Measurements from ENCODE around the gene C12orf56. TPM values are rescaled to one million over a fixed set of nuclear protein-coding genes. Genes with fewer than 3 reads are reported as not detected.
"Not testable (repeated sequence)": the region's sequence is repeated elsewhere in the genome, so short reads cannot be mapped to it uniquely, and the experiment has no call there.

The C12orf56 gene
- total and polyA plus RNA-seq, 5 experiments from 2014 or later = 0.08 TPM; not detected in 4

GRCh38 chr12:64325055-64325454 lies 65.5 kb downstream of the C12orf56 start:
- H3K4me1 Mint-ChIP-seq = peaks cover 0 to 2% (median 0%) of the 10 kb centered on the region in 4 donors
- ATAC-seq (no peak), DNase-seq (no peak)
- peaks cover 0 to 2% (median 0%) of the 10 kb centered on the region in 5 donors for H3K27me3 Mint-ChIP-seq
- peaks cover 0 to 13% (median 3%) of the 10 kb centered on the region in 9 donors for H3K9me3 Mint-ChIP-seq
- H3K4me3 Mint-ChIP-seq = no peak overlapping the region
- POLR2A ChIA-PET = no interaction called here
- peaks cover 0 to 11% (median 4%) of the 10 kb centered on the region in 3 donors for H3K36me3 Mint-ChIP-seq
- no peak overlapping the region for H3K27ac Mint-ChIP-seq

DNA sequence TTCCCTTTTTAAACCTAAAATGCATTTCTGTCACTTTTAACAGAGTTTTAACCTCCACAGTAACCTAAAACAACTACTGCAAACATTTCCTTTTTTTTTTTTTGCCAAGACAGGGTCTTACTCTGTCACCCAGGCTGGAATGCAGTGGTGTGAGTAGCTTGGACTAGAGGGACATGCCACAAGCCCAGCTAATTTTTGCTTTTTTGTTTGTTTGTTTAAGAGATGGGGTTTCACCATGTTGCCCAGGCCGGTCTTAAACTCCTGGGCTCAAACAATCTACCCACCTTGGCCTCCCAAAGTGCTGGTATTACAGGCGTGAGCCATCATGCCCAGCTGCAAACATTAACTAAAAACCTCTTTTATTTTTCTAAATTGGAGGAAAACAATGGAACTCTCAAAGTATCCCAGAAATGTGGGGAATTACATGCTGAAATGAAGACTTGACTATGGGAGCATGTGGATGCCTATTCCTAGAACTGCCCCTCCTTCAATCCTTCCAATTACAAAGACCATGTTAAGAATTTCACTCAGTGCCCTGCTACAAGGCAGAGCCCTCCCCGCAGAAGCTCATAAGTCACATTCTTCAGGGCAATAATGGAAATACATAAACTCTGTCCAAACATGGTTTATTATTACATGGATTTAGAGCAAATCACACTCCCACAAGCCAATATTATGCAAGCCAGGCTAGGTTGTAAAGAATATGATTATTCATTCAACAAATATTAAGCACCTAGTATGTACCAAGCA lies 66.9 kb downstream of the C12orf56 start:
- no peak overlapping the region for H3K27ac Mint-ChIP-seq
- ATAC-seq (no peak), DNase-seq (no peak)
- peaks cover 0 to 11% (median 4%) of the 10 kb centered on the region in 3 donors for H3K36me3 Mint-ChIP-seq
- peaks cover 0 to 2% (median 0%) of the 10 kb centered on the region in 4 donors for H3K4me1 Mint-ChIP-seq
- POLR2A ChIA-PET = no interaction called here
- no peak overlapping the region for H3K4me3 Mint-ChIP-seq
- H3K27me3 Mint-ChIP-seq = peaks cover 0 to 2% (median 0%) of the 10 kb centered on the region in 5 donors
- H3K9me3 Mint-ChIP-seq = peaks cover 0 to 13% (median 3%) of the 10 kb centered on the region in 9 donors

DNA sequence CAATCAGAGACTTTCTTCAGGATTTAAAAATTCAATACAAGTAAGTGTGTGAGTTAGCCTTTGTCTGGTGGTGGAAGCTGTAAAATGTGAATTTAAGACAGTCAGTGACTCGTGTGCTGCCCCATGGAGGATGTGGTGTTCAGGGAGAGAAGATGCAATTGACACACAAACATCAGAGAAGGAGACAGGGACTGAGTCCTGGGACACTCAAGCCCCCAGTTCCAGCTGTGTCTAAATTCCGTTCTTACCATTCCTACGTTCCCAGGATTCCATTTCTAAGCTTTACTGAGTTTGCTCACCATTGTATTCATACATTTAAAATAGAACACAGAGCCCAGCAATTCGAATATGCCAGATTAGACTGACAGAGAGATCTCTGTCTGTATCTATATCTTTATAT lies 67.6 kb downstream of the C12orf56 start:
- Mint-ChIP-seq H3K27ac (peak overlapping the region in 1 of 10 donors; percentile 28), H3K4me3 (no peak overlapping the region), H3K27me3 (no peaks in the 10 kb centered on the region), H3K36me3 (peaks cover 0 to 11% (median 4%) of the 10 kb centered on the region in 3 donors), H3K4me1 (peaks cover 0 to 2% (median 0%) of the 10 kb centered on the region in 4 donors), H3K9me3 (peaks cover 0 to 13% (median 3%) of the 10 kb centered on the region in 9 donors)
- ATAC-seq (no peak), DNase-seq (no peak)
- POLR2A ChIA-PET = no interaction called here

DNA sequence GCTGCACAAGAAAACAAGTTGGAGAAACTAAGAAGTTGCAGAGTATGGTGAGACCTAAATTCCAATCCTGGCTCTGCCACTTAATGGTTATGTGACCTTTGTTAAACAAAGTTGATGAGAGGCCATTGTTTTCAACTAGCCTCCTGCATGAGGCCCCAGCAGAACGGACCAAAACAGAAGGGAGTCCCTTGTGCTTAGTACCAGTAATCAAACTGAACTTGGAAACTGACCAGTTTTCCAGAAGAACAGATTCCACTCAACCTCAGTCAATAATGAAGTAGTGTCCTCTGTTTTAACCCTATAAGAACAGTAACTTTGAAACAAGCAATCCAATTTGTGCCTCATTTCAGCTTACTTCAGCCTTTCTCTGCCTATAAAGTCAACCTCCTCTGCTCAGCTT lies 69.9 kb downstream of the C12orf56 start:
- Mint-ChIP-seq H3K27ac (no peak overlapping the region), H3K9me3 (peaks cover 0 to 13% (median 3%) of the 10 kb centered on the region in 9 donors), H3K27me3 (no peaks in the 10 kb centered on the region), H3K36me3 (peaks cover 0 to 11% (median 4%) of the 10 kb centered on the region in 3 donors), H3K4me3 (no peak overlapping the region), H3K4me1 (peaks cover 0 to 2% (median 0%) of the 10 kb centered on the region in 4 donors)
- DNase-seq (no peak), ATAC-seq (no peak)
- POLR2A ChIA-PET = no interaction called here

DNA sequence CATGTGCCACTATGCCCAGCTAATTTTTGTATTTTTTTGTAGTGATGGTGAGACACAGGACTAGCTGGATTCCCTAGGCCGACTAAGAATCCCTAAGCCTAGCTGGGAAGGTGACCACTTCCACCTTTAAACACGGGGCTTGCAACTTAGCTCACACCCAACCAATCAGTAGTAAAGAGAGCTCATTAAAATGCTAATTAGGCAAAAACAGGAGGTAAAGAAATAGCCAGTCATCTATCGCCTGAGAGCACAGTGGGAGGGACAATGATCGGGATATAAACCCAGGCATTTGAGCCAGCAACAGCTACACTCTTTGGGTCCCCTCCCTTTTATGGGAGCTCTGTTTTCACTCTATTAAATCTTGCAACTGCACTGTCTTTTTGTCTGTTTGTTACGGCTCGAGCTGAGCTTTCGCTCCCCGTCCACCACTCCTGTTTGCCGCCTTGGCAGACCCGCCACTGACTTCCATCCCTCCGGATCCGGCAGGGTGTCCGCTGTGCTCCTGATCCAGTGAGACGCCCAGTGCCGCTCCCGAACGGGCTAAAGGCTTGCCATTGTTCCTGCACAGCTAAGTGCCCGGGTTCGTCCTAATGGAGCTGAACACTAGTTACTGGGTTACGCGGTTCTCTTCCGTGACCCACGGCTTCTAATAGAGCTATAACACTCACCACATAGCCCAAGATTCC lies 70.9 kb downstream of the C12orf56 start:
- Mint-ChIP-seq H3K9me3 (peaks cover 0 to 13% (median 3%) of the 10 kb centered on the region in 9 donors), H3K27ac (peak overlapping the region in 1 of 10 donors; percentile 43), H3K36me3 (peaks cover 0 to 11% (median 4%) of the 10 kb centered on the region in 3 donors)
- H3K4me1 Mint-ChIP-seq, ATAC-seq, POLR2A ChIA-PET, H3K4me3 Mint-ChIP-seq, H3K27me3 Mint-ChIP-seq, DNase-seq: not testable (repeated sequence)

GRCh38 chr12:64318605-64319004 lies 72.0 kb downstream of the C12orf56 start:
- Mint-ChIP-seq H3K27ac (no peak overlapping the region), H3K4me3 (no peak overlapping the region), H3K9me3 (peaks cover 0 to 13% (median 3%) of the 10 kb centered on the region in 9 donors), H3K36me3 (peaks cover 0 to 11% (median 4%) of the 10 kb centered on the region in 3 donors), H3K4me1 (peaks cover 0 to 2% (median 0%) of the 10 kb centered on the region in 4 donors), H3K27me3 (no peaks in the 10 kb centered on the region)
- DNase-seq (no peak), ATAC-seq (no peak)
- POLR2A ChIA-PET = no interaction called here

DNA sequence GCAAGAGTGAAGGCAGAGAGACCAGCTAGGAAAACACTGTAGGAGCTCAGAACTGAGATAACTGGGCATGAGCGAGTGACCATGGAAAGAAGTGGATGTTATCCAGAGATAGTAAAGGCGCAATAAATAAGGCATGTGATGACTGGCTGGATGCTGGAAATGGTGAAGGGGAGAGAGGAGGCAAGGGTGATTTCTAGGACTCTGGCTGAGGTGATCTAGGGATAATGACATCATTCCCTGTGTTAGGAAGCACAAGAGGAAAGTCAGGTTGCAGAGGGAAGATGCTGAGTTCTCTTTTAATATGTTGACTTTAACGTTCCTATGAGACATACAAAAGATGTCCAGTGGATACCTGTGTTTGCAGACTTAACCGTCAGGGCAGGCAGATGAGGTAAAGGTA lies 78.7 kb downstream of the C12orf56 start:
- POLR2A ChIA-PET = no interaction called here
- no peak overlapping the region for H3K27ac Mint-ChIP-seq
- H3K4me1 Mint-ChIP-seq = no peaks in the 10 kb centered on the region
- DNase-seq (no peak), ATAC-seq (no peak)
- H3K36me3 Mint-ChIP-seq = no peaks in the 10 kb centered on the region
- no peak overlapping the region for H3K4me3 Mint-ChIP-seq
- H3K27me3 Mint-ChIP-seq = no peaks in the 10 kb centered on the region
- peaks cover 0 to 5% (median 0%) of the 10 kb centered on the region in 9 donors for H3K9me3 Mint-ChIP-seq

DNA sequence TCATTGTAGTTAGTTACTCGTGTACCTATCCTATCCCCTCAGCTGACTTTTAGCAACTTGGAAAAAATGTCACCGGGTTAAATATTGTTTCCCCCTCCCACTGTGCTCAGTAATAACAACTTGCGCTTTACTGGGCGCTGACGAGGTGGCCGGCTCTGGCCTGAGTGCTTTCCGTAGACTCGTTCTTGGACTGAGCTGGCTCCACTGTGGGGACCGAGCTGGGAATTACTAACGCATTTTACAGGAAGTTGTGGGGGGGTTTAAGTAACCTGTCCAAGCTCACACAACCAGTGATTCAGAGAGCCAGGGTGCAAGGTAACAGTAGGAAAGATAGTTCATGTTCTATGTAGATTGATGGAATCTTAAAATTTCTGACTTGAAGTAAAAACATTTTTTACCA lies 86.0 kb downstream of the C12orf56 start:
- no peak for DNase-seq
- POLR2A ChIA-PET = interaction anchor here (0.5 kb wide), 1 partner anchor 87 kb away, joined by 3 read pairs; no protein-coding TSS in a partner anchor
- no peak for ATAC-seq
- H3K4me3 Mint-ChIP-seq = no peak overlapping the region
- H3K36me3 Mint-ChIP-seq = no peaks in the 10 kb centered on the region
- H3K27ac Mint-ChIP-seq = no peak overlapping the region
- H3K27me3 Mint-ChIP-seq = peaks cover 0 to 9% (median 2%) of the 10 kb centered on the region in 5 donors
- peaks cover 0 to 2% (median 0%) of the 10 kb centered on the region in 9 donors for H3K9me3 Mint-ChIP-seq
- no peaks in the 10 kb centered on the region for H3K4me1 Mint-ChIP-seq

DNA sequence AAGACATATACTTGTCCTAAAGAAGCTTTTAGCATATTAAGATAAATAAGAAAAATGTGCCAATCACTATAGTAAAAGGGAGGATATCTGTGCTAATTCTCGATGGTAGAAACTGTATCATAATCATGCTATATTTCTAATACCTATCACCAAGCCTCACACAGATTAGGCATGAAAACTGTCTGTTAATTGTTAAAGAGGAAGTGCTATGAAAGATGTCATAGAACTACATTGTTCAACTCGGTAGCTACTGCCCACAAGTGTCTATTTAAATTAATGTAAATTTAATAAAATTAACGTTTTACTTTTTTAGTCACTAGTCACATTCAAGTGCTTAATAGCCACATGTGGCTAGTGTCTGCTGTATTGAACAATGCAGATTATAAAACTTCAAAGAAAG lies 90.9 kb downstream of the C12orf56 start:
- H3K27me3 Mint-ChIP-seq = peaks cover 0 to 10% (median 5%) of the 10 kb centered on the region in 5 donors

GRCh38 chr12:64296301-64296700 lies 94.3 kb downstream of the C12orf56 start:
- no peak for ATAC-seq
- H3K36me3 Mint-ChIP-seq = peaks cover 0 to 2% (median 0%) of the 10 kb centered on the region in 3 donors
- H3K9me3 Mint-ChIP-seq = peaks cover 0 to 2% (median 0%) of the 10 kb centered on the region in 9 donors
- POLR2A ChIA-PET = no interaction called here
- H3K4me3 Mint-ChIP-seq = no peak overlapping the region
- peaks cover 0 to 7% (median 4%) of the 10 kb centered on the region in 5 donors for H3K27me3 Mint-ChIP-seq
- DNase-seq = no peak
- no peaks in the 10 kb centered on the region for H3K4me1 Mint-ChIP-seq
- H3K27ac Mint-ChIP-seq = no peak overlapping the region

More for the DNA sequence above, 90.9 kb downstream of the C12orf56 start:
- Mint-ChIP-seq H3K36me3 (no peaks in the 10 kb centered on the region), H3K27ac (peak overlapping the region in 1 of 10 donors; percentile 39), H3K4me3 (no peak overlapping the region), H3K4me1 (no peaks in the 10 kb centered on the region), H3K9me3 (peaks cover 0 to 2% (median 0%) of the 10 kb centered on the region in 9 donors)
- no peak for ATAC-seq
- POLR2A ChIA-PET = no interaction called here
- DNase-seq = no peak

- ATAC-seq = no peak
- H3K27ac Mint-ChIP-seq = no peak overlapping the region
- H3K4me1 Mint-ChIP-seq = no peaks in the 10 kb centered on the region
- H3K4me3 Mint-ChIP-seq = no peak overlapping the region
- H3K36me3 Mint-ChIP-seq = peaks cover 0 to 2% (median 0%) of the 10 kb centered on the region in 3 donors
- POLR2A ChIA-PET = no interaction called here
- H3K27me3 Mint-ChIP-seq = peaks cover 0 to 7% (median 3%) of the 10 kb centered on the region in 5 donors
- no peak for DNase-seq
- H3K9me3 Mint-ChIP-seq = no peaks in the 10 kb centered on the region
These were observed 96.7 kb downstream of the C12orf56 start for GRCh38 chr12:64293654-64294364.

- H3K27me3 Mint-ChIP-seq, DNase-seq, H3K4me3 Mint-ChIP-seq, H3K4me1 Mint-ChIP-seq, POLR2A ChIA-PET, H3K36me3 Mint-ChIP-seq, H3K9me3 Mint-ChIP-seq, ATAC-seq: not testable (repeated sequence)
- H3K27ac Mint-ChIP-seq = peak overlapping the region in 1 of 10 donors; percentile 43
These were observed 97.4 kb downstream of the C12orf56 start for GRCh38 chr12:64293174-64293573.
